Measurements from ENCODE around the gene RLBP1.

GRCh38 chr15:89172921-89173320, 48.5 kb downstream of the RLBP1 start:
- TF ChIP-seq CTCF (conservative IDR thresholded peaks at IDR 0.05; ENCODE audit: low read depth, low read length) (no peak), CEBPB (IDR thresholded peaks at IDR 0.05; ENCODE audit: low read depth, low read length) (no peak), POLR2A (IDR thresholded peaks at IDR 0.05; ENCODE audit: low read depth, low read length) (no peak), USF2 (IDR thresholded peaks at IDR 0.05; ENCODE audit: low read depth, low read length) (no peak), RCOR1 (IDR thresholded peaks at IDR 0.05; ENCODE audit: insufficient replicate concordance, low read length) (no peak), RFX5 (IDR thresholded peaks at IDR 0.05; ENCODE audit: low read depth, low read length) (no peak)
